ENCODE results near the gene DDRGK1.

Gene DDRGK1

DNA sequence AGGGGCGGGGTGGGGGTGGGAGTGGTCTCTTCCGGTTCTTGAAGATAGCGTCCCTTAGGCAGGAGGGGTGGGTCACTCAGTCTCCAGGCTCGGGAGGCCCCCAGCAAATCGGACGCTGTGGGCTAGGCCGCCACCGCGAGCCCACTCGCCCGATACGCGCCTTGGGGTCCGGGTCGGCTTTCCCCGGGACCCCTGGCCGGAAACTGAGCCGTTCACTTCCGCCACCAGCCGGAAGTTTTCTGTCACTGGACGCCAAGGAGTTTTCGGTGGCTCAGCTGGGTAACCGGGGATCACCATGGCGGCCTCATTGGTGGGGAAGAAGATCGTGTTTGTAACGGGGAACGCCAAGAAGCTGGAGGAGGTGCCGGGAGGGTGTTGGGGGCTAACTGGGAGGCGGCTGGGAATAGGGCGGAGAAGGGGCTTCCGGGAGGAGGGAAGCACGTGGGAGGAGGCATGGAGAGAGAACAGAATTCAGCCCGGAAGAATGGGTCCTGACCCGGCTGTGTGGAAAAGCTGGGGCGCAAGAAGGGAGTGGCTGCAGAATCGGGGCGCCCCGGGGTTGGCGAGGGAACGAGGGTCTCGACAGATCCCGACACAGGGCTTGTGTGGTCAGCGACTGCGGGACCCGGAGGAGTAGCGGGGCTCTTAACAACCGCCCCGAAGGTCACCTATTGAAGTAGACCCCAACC is 4.9 kb upstream of the DDRGK1 start, which contains the start of gene ITPA:
Gene ITPA (plus strand): TSS at position 242 of the 689 bp plus-strand sequence. CDS start 54 bp downstream, at position 296.
- Histone ChIP-seq H3K4me1 (ENCODE audit: insufficient read depth, low read length, severe bottlenecking) (peaks cover 21% of the 10 kb centered on the region), H3K36me3 (ENCODE audit: insufficient read depth, low read length) (peaks cover 18% of the 10 kb centered on the region), H3F3A (ENCODE audit: insufficient read depth, low read length) (no peaks in the 10 kb centered on the region), H3K27me3 (ENCODE audit: insufficient read depth, low read length) (no peaks in the 10 kb centered on the region), H3K79me2 (ENCODE audit: insufficient read depth, low read length) (peaks cover 10% of the 10 kb centered on the region; the same call in 1 of the 2 replicates), H4K20me1 (ENCODE audit: insufficient read depth, low read length) (no peaks in the 10 kb centered on the region), H3K9me3 (ENCODE audit: low read length) (no peaks in the 10 kb centered on the region), H3K9ac (ENCODE audit: low read length) (peak within 1 kb of the TSS; percentile 87), H3K27ac (ENCODE audit: low read depth, low read length, poor library complexity, severe bottlenecking) (peak within 1 kb of the TSS; percentile 63), H3K4me2 (ENCODE audit: low read length) (peak within 1 kb of the TSS; percentile 97), H3K4me3 (ENCODE audit: low read depth, low read length, poor library complexity, severe bottlenecking) (peak within 1 kb of the TSS; percentile 77), H3K9me2 (ENCODE audit: low read depth, low read length) (no peaks in the 10 kb centered on the region), H2AFZ (ENCODE audit: low read length) (no peak within 1 kb of the TSS; the same call in 1 of the 2 replicates)
- TF ChIP-seq, protein P1, sequence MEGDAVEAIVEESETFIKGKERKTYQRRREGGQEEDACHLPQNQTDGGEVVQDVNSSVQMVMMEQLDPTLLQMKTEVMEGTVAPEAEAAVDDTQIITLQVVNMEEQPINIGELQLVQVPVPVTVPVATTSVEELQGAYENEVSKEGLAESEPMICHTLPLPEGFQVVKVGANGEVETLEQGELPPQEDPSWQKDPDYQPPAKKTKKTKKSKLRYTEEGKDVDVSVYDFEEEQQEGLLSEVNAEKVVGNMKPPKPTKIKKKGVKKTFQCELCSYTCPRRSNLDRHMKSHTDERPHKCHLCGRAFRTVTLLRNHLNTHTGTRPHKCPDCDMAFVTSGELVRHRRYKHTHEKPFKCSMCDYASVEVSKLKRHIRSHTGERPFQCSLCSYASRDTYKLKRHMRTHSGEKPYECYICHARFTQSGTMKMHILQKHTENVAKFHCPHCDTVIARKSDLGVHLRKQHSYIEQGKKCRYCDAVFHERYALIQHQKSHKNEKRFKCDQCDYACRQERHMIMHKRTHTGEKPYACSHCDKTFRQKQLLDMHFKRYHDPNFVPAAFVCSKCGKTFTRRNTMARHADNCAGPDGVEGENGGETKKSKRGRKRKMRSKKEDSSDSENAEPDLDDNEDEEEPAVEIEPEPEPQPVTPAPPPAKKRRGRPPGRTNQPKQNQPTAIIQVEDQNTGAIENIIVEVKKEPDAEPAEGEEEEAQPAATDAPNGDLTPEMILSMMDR (IDR thresholded peaks at IDR 0.05; ENCODE audit: low read length): no peak
- no peak for TF ChIP-seq EZH2 (IDR thresholded peaks at IDR 0.05; ENCODE audit: borderline replicate concordance, low read length)

DNA sequence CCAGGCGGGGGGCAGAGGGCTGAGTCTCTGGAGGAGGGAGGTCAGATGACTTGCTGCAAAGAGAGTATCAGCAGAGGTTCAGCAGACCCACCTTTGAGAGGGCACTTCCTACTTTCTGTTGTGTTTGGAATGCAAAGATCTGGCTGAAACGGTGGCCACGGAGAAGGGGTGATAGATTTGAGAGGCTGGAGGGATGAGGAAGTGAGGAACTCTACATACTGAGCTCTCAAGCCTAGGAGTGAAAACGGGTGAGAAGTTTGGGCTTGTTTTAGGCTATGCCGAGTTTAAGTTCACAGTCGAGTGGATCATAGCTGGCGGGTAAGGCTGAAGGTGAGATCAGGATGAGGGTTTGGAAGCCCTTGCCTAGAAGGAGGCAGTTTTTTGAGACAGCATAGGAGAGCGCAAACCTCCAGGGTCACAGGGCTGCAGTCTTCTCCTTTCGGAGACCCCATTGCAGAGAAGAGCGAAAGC is 4.3 kb upstream of the DDRGK1 start:
- H3K36me3 ChIP-seq (ENCODE audit: insufficient read depth, low read length): peaks cover 14% of the 10 kb centered on the region
- peaks cover 21% of the 10 kb centered on the region for H3K4me1 ChIP-seq (ENCODE audit: insufficient read depth, low read length, severe bottlenecking)
- no peaks in the 10 kb centered on the region for H3F3A ChIP-seq (ENCODE audit: insufficient read depth, low read length)
- peak overlapping the region; percentile 97 for H3K4me2 ChIP-seq (ENCODE audit: low read length)
- H4K20me1 ChIP-seq (ENCODE audit: insufficient read depth, low read length): no peaks in the 10 kb centered on the region
- H3K27me3 ChIP-seq (ENCODE audit: insufficient read depth, low read length): no peaks in the 10 kb centered on the region
- H3K4me3 ChIP-seq (ENCODE audit: low read depth, low read length, poor library complexity, severe bottlenecking): peak overlapping the region; percentile 77
- H2AFZ ChIP-seq (ENCODE audit: low read length): no peak overlapping the region; the same call in 1 of the 2 replicates
- H3K9me2 ChIP-seq (ENCODE audit: low read depth, low read length): no peaks in the 10 kb centered on the region
- TF ChIP-seq EZH2 (IDR thresholded peaks at IDR 0.05; ENCODE audit: borderline replicate concordance, low read length): no peak
- TF ChIP-seq, protein P1 (IDR thresholded peaks at IDR 0.05; ENCODE audit: low read length): no peak
- peaks cover 11% of the 10 kb centered on the region; the same call in 1 of the 2 replicates for H3K79me2 ChIP-seq (ENCODE audit: insufficient read depth, low read length)
- H3K9ac ChIP-seq (ENCODE audit: low read length): peak overlapping the region; percentile 87
- peak overlapping the region; percentile 63 for H3K27ac ChIP-seq (ENCODE audit: low read depth, low read length, poor library complexity, severe bottlenecking)
- no peaks in the 10 kb centered on the region for H3K9me3 ChIP-seq (ENCODE audit: low read length)

DNA sequence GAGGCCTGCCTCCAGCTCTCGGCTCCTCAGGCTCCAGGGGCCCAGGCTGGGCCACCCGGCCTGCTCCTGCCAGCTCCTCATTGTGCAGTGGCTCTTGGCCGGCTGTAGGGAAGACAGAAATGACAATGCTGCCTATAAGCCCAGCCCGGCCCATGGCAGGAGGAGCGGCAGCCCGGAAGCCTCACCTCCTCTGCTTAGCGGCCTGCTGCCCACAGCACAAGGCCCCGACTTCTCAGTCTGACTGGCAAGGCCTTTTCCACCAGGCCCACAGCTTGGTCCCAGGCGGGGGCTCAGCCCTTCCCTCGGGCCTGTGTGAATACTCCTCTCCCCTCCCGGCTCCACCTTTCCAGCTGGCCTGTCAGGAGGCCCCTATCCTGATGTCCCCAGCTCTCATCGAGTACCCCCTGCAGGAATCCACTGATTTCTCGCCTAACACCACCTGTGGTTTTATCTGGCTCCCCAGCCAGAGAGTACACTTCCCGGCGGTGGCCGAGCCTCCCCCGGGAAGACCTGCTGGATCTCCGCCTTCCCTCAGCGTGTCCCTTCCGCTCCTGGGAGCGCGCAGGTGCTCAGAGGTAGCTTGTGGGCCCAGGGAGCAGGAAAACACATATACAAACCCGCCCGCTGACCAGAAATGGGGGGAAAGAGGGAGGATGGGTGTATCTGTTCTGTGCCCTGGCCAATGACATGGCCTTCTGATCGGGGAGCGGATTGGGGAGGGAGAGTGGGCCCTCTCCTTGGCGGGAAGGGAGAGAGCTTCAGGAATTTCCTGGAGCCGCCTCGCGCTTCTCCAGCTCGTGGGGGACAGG is 963 bp downstream of the DDRGK1 start:
- H3K4me2 ChIP-seq (ENCODE audit: low read length): peak overlapping the region; percentile 87
- H3K9ac ChIP-seq (ENCODE audit: low read length): peak overlapping the region; percentile 93
- H3K27ac ChIP-seq (ENCODE audit: low read depth, low read length, poor library complexity, severe bottlenecking): peak overlapping the region; percentile 67
- H2AFZ ChIP-seq (ENCODE audit: low read length): no peak overlapping the region
- H3K36me3 ChIP-seq (ENCODE audit: insufficient read depth, low read length): peaks cover 32% of the 10 kb centered on the region
- H3F3A ChIP-seq (ENCODE audit: insufficient read depth, low read length): no peaks in the 10 kb centered on the region
- H3K9me3 ChIP-seq (ENCODE audit: low read length): no peaks in the 10 kb centered on the region
- H3K4me1 ChIP-seq (ENCODE audit: insufficient read depth, low read length, severe bottlenecking): peaks cover 19% of the 10 kb centered on the region
- H3K79me2 ChIP-seq (ENCODE audit: insufficient read depth, low read length): peaks cover 7% of the 10 kb centered on the region; the same call in 1 of the 2 replicates
- TF ChIP-seq, protein P1 (IDR thresholded peaks at IDR 0.05; ENCODE audit: low read length): no peak
- no peak for TF ChIP-seq EZH2 (IDR thresholded peaks at IDR 0.05; ENCODE audit: borderline replicate concordance, low read length)
- no peaks in the 10 kb centered on the region for H4K20me1 ChIP-seq (ENCODE audit: insufficient read depth, low read length)
- H3K9me2 ChIP-seq (ENCODE audit: low read depth, low read length): no peaks in the 10 kb centered on the region
- H3K4me3 ChIP-seq (ENCODE audit: low read depth, low read length, poor library complexity, severe bottlenecking): peak overlapping the region; percentile 82
- H3K27me3 ChIP-seq (ENCODE audit: insufficient read depth, low read length): no peaks in the 10 kb centered on the region

Data from OCI-LY1 (cell line).